HL-60 (cell line): ENCODE results near the gene EFS.

Experiments used
- DNase-seq, 2 experiments: peaks; one replicate each; pipeline ENCODE4 v3.0.0-alpha.2; 2010 to 2020; ENCODE audit warnings: low read depth in 1 of 2, low spot score in 1 of 2
- H3K27ac ChIP-seq: fragments of 250-450 bp; sonication (Bioruptor Pico); replicated peaks from 2 replicates; pipeline ENCODE4 v1.5.1; 2020; ENCODE audit warnings: mild to moderate bottlenecking, moderate library complexity
- H3K27me3 ChIP-seq: fragments of 250-450 bp; sonication (Bioruptor Pico); 2 replicates; pipeline ENCODE4 v1.5.1; 2021; ENCODE audit warnings: mild to moderate bottlenecking, moderate library complexity; ENCODE audit not compliant: insufficient read depth, poor library complexity, severe bottlenecking
- H3K4me3 ChIP-seq: replicated peaks from 2 replicates; pipeline ENCODE4 v1.5.1; 2011; ENCODE audit warnings: mild to moderate bottlenecking, control low read depth, low read length; ENCODE audit not compliant: insufficient read depth
- CTCF ChIP-seq: IDR thresholded peaks from one replicate; pipeline ENCODE4 v1.5.1; 2011; ENCODE audit warnings: low read length, control low read depth, inconsistent platforms; ENCODE audit not compliant: insufficient read depth
- GABPA ChIP-seq: IDR thresholded peaks from 2 replicates; pipeline ENCODE4 v1.6.1; 2012; ENCODE audit warnings: low read depth
- POLR2AphosphoS5 ChIP-seq: IDR thresholded peaks from 2 replicates; pipeline ENCODE4 v1.6.1; 2012; ENCODE audit warnings: low read depth
- SPI1 ChIP-seq: IDR thresholded peaks from 2 replicates; pipeline ENCODE4 v1.6.1; 2012; ENCODE audit warnings: low read depth, mild to moderate bottlenecking, borderline replicate concordance
- TF ChIP-seq, protein P1 (sequence below): IDR thresholded peaks from 2 replicates; pipeline ENCODE4 v1.6.1; 2012; ENCODE audit warnings: low read depth; ENCODE audit not compliant: insufficient replicate concordance

EFS gene

GRCh38 chr14:23406244-23406643 is 41.3 kb upstream of the EFS start:
- TF ChIP-seq POLR2AphosphoS5, result no peak
- no peak for DNase-seq
- no peak overlapping the region for H3K27ac ChIP-seq
- H3K4me3 ChIP-seq, result no peak overlapping the region
- H3K27me3 ChIP-seq, result no peaks in the 10 kb centered on the region

GRCh38 chr14:23405516-23406025 is 40.6 kb upstream of the EFS start:
- no peak for DNase-seq

DNA sequence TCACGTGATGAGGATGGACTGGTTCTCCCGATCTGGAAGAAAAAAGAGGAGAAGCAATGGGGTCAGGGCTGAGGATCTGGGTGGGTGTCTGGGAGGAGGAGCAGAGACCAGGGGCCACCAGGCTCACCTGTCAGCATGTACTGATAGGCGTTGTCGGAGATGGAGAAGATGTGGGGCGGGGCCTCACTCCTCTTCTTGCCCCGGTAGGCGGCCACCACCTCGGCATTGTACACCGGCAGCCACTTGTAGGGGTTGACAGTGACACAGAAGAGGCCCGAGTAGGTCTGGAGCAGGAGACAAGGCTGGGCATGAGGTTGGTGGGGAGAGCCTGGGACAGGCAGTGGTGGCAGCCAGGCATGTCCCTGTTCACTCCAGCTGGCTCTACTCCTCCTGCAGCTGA is 40.1 kb upstream of the EFS start:
- TF ChIP-seq POLR2AphosphoS5 (no peak), SPI1 (no peak), GABPA (no peak), CTCF (no peak)
- TF ChIP-seq, protein P1, sequence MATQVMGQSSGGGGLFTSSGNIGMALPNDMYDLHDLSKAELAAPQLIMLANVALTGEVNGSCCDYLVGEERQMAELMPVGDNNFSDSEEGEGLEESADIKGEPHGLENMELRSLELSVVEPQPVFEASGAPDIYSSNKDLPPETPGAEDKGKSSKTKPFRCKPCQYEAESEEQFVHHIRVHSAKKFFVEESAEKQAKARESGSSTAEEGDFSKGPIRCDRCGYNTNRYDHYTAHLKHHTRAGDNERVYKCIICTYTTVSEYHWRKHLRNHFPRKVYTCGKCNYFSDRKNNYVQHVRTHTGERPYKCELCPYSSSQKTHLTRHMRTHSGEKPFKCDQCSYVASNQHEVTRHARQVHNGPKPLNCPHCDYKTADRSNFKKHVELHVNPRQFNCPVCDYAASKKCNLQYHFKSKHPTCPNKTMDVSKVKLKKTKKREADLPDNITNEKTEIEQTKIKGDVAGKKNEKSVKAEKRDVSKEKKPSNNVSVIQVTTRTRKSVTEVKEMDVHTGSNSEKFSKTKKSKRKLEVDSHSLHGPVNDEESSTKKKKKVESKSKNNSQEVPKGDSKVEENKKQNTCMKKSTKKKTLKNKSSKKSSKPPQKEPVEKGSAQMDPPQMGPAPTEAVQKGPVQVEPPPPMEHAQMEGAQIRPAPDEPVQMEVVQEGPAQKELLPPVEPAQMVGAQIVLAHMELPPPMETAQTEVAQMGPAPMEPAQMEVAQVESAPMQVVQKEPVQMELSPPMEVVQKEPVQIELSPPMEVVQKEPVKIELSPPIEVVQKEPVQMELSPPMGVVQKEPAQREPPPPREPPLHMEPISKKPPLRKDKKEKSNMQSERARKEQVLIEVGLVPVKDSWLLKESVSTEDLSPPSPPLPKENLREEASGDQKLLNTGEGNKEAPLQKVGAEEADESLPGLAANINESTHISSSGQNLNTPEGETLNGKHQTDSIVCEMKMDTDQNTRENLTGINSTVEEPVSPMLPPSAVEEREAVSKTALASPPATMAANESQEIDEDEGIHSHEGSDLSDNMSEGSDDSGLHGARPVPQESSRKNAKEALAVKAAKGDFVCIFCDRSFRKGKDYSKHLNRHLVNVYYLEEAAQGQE, result no peak
- H3K4me3 ChIP-seq, result no peak overlapping the region
- DNase-seq, result no peak
- no peaks in the 10 kb centered on the region for H3K27me3 ChIP-seq
- no peak overlapping the region for H3K27ac ChIP-seq

More at GRCh38 chr14:23405516-23406025, 40.6 kb upstream of the EFS start:
- TF ChIP-seq POLR2AphosphoS5 (no peak), CTCF (no peak), GABPA (no peak), SPI1 (no peak)
- TF ChIP-seq, protein P1, result no peak
- H3K4me3 ChIP-seq, result no peak overlapping the region
- H3K27ac ChIP-seq, result no peak overlapping the region
- H3K27me3 ChIP-seq, result no peaks in the 10 kb centered on the region

GRCh38 chr14:23404331-23404900 is 39.4 kb upstream of the EFS start:
- TF ChIP-seq SPI1 (no peak), CTCF (no peak), GABPA (no peak)
- Histone ChIP-seq H3K27ac (no peak overlapping the region), H3K4me3 (no peak overlapping the region), H3K27me3 (no peaks in the 10 kb centered on the region)
- no peak for DNase-seq
